HepG2 (cell line): ENCODE measurements around the gene POLR2B. TPM values are rescaled to one million over a fixed set of nuclear protein-coding genes. Genes with fewer than 3 reads are reported as not detected.

ENCODE experiments used
- AGO2 ChIP-seq: fragments of 200-400 bp; formaldehyde crosslinking; optimal IDR thresholded peaks from 2 replicates; pipeline ENCODE3; 2017; ENCODE audit warnings: mild to moderate bottlenecking, low read depth, low read length, moderate library complexity
- ARID3A ChIP-seq: IDR thresholded peaks from 2 replicates; pipeline ENCODE4 v1.6.1; 2012; ENCODE audit warnings: low read depth, low read length, improper control_type of control experiment
- FOXC1 ChIP-seq: sonication (generic); formaldehyde crosslinking; IDR thresholded peaks from 2 replicates; pipeline ENCODE4 v1.8.0; 2022; ENCODE audit warnings: mild to moderate bottlenecking, missing genetic modification reagents, borderline replicate concordance
- KLF15 ChIP-seq: sonication (generic); formaldehyde crosslinking; IDR thresholded peaks from 2 replicates; pipeline ENCODE4 v1.8.1; 2023; ENCODE audit warnings: borderline replicate concordance, mild to moderate bottlenecking, inconsistent platforms, missing genetic modification reagents, mixed read lengths
- SALL1 ChIP-seq: sonication (generic); formaldehyde crosslinking; IDR thresholded peaks from 2 replicates; pipeline ENCODE4 v1.8.0; 2022; ENCODE audit warnings: mild to moderate bottlenecking, missing genetic modification reagents
- ZNF10 ChIP-seq: sonication (generic); formaldehyde crosslinking; IDR thresholded peaks from 2 replicates; pipeline ENCODE4 v1.4.0; 2020; ENCODE audit warnings: mild to moderate bottlenecking, low read depth, missing genetic modification reagents, borderline replicate concordance
- ZNF431 ChIP-seq: sonication (generic); formaldehyde crosslinking; IDR thresholded peaks from 2 replicates; pipeline ENCODE4 v1.9.0; 2022; ENCODE audit warnings: missing genetic modification reagents, low read depth, mild to moderate bottlenecking, borderline replicate concordance
- ZNF800 ChIP-seq: sonication (generic); formaldehyde crosslinking; IDR thresholded peaks from 2 replicates; pipeline ENCODE4 v1.4.0; 2020; ENCODE audit warnings: missing genetic modification reagents
- polyA plus RNA-seq, 8 experiments: library from polyadenylated mRNA; depleted of rRNA in 3 of 8; stranded (reverse) in 7 of 8; unstranded in 1 of 8; fragments of >200 nt; fragmentation: Illumina TruSeq in 4 of 8; extraction: Trizol in 4 of 8; gene quantifications; 2 replicates each; pipeline versions ENCODE4 v1.2.1 to v1.2.3, GENCODE V29; 2011 to 2016; ENCODE audit warnings: low read depth in 4 of 8, missing spikeins in 1 of 8, mixed read lengths in 1 of 8; ENCODE audit not compliant: insufficient read depth in 1 of 8
- total RNA-seq, 5 experiments: library from RNA; depleted of rRNA; stranded (reverse); fragments of >200 nt; fragmentation: Illumina TruSeq; extraction: Trizol; gene quantifications; 2 replicates each; pipeline ENCODE4 v1.2.3, GENCODE V29; 2016; ENCODE audit warnings: low read depth in 1 of 5
- TF ChIP-seq, protein P1 (sequence below): IDR thresholded peaks from 2 replicates; pipeline ENCODE4 v1.6.1; 2016; ENCODE audit warnings: low read depth, control low read depth
- TF ChIP-seq, protein P2 (sequence below), 2 experiments: sonication (generic) in 1 of 2; formaldehyde crosslinking in 1 of 2; IDR thresholded peaks; 2 replicates each; pipeline versions ENCODE4 v1.5.1 to v1.6.1; 2011 to 2020; ENCODE audit warnings: borderline replicate concordance in 1 of 2, low read depth in 1 of 2, low read length in 1 of 2, mild to moderate bottlenecking in 1 of 2, missing genetic modification reagents in 1 of 2, moderate library complexity in 1 of 2
- TF ChIP-seq, protein P3 (sequence below): sonication (generic); formaldehyde crosslinking; IDR thresholded peaks from 2 replicates; pipeline ENCODE4 v1.8.1; 2023; ENCODE audit warnings: mild to moderate bottlenecking, missing genetic modification reagents, borderline replicate concordance

The POLR2B gene
- total and polyA plus RNA-seq, 2 of the 13 experiments (the other 11 are each of a cell fraction or from before 2014, with no cell fraction given), result 70.6 to 116 TPM

DNA sequence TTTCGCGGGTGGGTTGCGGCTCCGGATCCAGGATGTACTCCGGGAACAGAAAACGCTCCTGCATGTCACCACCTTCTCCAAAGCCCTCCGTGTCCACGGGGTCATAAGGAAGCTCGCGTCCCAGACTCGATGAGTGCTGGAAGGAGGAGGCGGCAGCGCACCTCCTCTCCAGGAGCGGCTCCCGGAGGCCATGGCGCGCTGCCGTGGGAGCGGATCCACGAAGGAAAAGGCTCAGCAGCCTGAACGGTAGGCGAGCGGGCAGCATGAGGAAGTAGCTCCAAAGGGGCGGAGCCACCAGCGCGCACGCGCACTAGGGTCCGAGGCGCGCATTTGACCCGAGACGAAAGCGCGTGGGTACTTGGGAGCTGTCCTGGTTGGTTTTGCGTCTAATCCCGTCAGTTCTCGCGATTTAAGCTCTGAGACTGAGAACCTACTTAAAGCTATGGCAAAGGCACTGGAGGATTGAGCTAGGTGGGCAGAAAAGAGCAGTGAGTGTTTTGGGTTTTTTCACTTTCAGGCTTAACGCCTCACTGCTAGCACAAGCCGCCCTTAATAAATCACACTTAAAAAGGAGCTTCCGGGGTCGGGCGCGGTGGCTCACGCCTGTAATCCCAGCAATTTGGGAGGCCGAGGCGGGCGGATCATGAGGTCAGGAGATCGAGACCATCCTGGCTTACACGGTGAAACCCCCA lies 1.2 kb upstream of the POLR2B start, which contains the start of gene NOA1 (continued):
- TF ChIP-seq ZNF800 (CRISPR knock-in tag) (no peak), SALL1 (peak; percentile 4; the same call in 1 of the 2 replicates), ZNF431 (CRISPR knock-in tag) (0 out of 2 replicates have a peak, but pooled peaks have one; percentile 26), AGO2 (peak; percentile 4), ARID3A (no peak), KLF15 (CRISPR knock-in tag) (no peak), ZNF10 (no peak), FOXC1 (CRISPR knock-in tag) (peak; percentile 48; the same call in 1 of the 2 replicates)
- TF ChIP-seq, protein P1, sequence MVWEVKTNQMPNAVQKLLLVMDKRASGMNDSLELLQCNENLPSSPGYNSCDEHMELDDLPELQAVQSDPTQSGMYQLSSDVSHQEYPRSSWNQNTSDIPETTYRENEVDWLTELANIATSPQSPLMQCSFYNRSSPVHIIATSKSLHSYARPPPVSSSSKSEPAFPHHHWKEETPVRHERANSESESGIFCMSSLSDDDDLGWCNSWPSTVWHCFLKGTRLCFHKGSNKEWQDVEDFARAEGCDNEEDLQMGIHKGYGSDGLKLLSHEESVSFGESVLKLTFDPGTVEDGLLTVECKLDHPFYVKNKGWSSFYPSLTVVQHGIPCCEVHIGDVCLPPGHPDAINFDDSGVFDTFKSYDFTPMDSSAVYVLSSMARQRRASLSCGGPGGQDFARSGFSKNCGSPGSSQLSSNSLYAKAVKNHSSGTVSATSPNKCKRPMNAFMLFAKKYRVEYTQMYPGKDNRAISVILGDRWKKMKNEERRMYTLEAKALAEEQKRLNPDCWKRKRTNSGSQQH (CRISPR knock-in tag), result no peak
- TF ChIP-seq, protein P2, sequence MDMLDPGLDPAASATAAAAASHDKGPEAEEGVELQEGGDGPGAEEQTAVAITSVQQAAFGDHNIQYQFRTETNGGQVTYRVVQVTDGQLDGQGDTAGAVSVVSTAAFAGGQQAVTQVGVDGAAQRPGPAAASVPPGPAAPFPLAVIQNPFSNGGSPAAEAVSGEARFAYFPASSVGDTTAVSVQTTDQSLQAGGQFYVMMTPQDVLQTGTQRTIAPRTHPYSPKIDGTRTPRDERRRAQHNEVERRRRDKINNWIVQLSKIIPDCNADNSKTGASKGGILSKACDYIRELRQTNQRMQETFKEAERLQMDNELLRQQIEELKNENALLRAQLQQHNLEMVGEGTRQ (IDR thresholded peaks at IDR 0.05; ENCODE audit: low read depth, low read length), result no peak
- TF ChIP-seq, protein P2 (CRISPR knock-in tag; IDR thresholded peaks at IDR 0.05; ENCODE audit: borderline replicate concordance), result no peak
- TF ChIP-seq, protein P3, sequence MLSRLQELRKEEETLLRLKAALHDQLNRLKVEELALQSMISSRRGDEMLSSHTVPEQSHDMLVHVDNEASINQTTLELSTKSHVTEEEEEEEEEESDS (CRISPR knock-in tag), result no peak
